Measurements from ENCODE around the gene CDH5.

CDH5 gene

DNA sequence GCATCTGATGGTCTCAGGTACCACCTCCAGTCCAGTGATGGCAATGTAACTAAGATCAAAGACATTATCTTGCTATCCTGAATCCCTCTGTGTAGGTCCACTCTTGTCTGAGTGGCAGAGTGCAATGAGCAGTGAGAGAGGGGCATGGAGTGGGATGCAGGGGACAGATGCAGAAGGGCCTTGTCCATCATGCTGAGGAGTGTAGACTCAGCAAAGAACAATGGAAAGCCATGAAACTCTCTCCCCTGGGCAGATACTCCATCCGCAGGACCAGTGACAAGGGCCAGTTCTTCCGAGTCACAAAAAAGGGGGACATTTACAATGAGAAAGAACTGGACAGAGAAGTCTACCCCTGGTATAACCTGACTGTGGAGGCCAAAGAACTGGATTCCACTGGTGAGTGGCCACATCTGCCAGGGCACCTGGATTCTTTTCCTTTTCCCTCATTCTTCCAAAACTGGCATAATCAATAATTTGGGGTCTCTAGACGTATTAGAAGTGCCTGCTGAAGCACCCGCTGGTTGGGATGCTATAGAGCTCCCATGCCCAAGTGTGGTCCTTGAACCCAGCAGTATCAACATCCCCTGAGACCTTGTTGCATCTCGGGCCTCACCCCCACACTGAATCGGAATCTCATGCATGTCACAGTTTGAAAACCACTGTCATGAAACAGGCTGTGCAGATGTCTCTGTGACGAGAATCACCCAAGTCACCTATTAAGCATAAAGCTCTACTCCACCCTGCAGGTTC is 29.5 kb downstream of the CDH5 start:
- no peak for DNase-seq

DNA sequence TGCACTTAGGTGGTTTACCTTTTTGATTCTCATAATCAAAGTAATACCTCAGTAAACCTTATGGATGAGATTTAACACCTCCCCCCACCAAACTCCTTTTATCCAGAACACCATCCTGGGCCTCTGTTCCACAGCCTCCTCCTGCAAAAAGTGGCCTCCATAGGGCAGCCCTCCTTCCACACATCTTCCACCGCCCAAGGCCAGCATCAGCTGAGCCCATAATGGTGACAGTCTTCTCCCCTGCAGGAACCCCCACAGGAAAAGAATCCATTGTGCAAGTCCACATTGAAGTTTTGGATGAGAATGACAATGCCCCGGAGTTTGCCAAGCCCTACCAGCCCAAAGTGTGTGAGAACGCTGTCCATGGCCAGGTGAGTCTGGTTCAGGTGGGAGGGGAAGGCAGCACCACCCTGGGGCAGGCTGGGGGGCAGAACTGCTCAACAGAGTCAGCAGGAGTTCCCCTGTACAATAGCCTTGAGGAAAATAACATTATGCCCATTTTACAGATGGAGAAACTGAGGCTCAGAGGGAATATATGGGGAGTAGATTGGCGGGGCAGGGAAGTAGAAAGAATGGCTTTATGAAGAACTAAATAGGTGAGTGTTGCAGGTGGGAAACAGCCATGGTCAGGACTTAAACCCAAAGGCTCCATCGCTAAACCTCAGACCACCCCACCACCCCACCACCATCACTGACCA is 31.4 kb downstream of the CDH5 start:
- no peak for DNase-seq

DNA sequence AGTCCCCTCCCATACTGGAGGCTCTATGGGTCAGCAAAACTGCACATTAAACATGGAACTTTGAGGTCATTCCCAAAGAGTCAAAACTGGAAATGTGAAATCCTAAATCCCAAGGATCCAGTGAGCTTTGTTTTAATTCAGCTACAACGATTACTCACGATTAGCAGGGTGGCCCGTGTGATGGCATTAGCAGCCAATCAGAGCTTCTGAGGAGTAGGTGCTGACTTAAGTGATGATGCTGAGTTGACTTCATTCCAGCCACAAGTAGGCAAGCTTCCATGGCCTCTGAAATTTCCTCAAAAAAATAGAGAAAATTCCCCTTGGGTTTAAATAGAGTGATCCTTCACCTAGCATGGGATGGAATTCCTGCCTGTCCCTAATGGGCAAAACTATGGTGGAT is 32.5 kb downstream of the CDH5 start:
- DNase-seq, result no peak

DNA sequence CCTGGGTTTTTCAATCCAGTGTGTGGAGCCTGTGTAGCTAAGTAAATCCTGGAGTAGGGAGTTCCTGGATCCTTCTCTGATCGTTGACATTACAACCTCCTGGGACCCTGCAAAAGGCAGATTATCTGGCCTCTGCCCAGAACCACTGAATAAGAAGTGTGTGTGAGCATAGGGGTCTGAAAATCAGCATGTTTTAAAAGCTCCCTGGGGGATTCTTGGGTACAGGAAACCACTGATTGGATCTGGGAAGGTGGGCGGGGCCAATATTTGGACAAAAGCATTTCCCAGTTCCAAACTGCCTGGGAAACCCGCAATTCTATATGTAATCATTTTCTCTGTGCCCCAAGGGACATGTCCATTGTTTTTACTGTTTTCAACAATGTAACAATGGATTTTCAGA is 33.4 kb downstream of the CDH5 start:
- DNase-seq, result no peak

GRCh38 chr16:66400503-66401380 is 34.3 kb downstream of the CDH5 start:
- DNase-seq, result no peak

DNA sequence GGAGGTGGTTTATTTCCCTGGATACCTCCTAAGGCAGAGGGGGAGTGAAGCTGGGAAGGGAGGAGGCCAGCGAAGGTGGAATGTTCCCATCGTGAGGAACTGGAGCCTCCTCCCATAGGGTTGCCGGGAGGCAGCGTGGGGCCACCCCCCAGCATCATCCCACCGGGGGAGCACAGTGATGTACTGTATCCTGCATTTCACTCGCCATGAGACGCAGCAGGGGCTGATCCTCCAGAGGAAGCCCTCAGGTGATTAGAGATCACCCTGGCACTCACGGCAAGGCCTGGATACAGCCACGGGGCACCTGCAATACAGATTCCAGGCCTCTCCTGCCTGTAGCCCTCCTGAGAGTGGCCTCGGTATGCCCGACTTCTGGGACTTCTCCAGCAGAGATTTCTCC is 35.1 kb downstream of the CDH5 start:
- DNase-seq, result no peak

- no peak for DNase-seq
These were observed 35.7 kb downstream of the CDH5 start for GRCh38 chr16:66402166-66402565.

- no peak for DNase-seq
These were observed 36.2 kb downstream of the CDH5 start for GRCh38 chr16:66402591-66403230.

DNA sequence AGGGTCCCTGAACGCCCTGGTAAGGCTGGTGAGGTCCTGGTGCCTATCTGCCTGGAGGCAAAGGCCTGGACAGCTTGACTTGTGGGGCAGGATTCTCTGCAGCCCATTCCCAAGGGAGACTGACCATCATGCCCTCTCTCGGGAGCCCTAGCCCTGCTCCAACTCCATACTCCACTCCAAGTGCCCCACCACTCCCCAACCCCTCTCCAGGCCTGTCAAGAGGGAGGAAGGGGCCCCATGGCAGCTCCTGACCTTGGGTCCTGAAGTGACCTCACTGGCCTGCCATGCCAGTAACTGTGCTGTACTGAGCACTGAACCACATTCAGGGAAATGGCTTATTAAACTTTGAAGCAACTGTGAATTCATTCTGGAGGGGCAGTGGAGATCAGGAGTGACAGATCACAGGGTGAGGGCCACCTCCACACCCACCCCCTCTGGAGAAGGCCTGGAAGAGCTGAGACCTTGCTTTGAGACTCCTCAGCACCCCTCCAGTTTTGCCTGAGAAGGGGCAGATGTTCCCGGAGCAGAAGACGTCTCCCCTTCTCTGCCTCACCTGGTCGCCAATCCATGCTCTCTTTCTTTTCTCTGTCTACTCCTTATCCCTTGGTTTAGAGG is 37.1 kb downstream of the CDH5 start:
- DNase-seq, result no peak

DNA sequence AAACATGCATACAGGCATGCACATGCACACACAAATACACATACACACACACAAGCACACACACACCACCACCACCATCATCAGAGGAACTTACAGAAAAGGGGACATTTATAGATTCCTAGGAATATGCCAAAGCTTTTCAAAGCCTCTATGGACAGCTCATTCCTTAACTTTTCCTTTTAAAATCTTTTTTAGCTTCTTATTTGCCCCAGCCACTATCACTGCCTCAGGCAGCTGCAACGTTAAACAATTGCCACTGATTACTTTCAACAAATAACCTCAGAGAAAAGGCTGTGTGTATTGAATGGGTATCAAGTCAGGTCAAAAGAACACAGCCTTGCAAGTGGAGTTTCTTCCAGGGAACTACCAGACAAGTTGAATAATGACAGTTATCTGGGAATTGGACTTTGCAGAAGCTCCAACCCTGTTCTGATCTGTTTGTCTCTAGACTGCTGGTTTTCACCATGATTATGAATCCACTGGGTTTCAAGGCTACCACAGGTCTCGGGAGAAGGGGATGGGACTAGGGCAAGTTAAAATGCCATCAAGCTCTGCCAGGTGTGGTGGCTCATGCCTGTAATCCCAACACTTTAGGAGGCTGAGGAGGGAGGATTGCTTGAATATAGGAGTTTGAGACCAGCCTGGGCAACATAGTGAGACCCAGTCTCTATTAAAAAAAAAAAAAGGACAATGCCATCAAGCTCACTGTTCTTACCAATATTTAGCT is 38.7 kb downstream of the CDH5 start:
- DNase-seq, result no peak

- peak; percentile 98 for DNase-seq
These were observed 40.2 kb downstream of the CDH5 start for GRCh38 chr16:66406534-66407221.

DNA sequence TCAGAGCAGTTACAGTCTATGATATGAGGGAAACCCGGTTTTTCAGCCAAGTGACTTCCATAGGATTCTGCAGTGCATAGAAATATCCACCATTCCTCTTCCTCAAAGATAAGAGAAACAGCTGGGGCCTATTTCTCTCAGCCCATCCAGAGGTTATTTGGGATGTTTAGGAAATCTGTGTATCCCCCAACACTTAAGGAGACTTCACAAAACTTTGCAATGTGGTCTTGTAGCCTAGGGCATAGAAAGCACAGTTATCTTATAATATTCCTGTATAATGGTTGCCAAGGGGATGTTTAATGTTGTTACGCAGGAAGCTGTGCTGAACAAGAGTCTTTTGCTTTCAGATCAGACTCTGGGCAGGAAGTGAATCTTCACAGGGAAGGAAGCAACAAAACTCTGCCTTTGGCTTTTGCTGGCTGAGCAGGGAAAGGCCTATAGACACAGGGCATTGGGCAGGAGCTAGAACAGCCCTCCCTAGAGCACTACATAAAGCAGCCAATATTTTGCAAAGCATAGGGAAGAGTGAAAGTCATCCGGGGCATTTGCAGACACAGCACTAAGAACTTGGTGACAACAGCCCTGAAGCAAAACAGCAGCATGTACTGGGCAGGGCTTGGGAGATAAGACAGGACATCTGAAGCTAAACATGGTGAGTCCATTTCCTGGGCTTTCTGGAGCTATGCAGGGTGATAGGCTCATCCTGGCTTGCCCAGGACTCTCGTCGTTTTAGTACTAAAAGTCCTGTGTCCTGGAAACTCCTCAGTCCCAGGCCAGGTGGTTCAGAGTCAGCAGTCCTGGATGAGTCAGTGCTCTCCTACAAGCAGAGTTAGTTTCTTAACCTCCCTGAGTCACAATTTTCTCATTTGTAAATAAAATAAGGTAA is 41.9 kb downstream of the CDH5 start:
- DNase-seq, result peak; percentile 71

DNA sequence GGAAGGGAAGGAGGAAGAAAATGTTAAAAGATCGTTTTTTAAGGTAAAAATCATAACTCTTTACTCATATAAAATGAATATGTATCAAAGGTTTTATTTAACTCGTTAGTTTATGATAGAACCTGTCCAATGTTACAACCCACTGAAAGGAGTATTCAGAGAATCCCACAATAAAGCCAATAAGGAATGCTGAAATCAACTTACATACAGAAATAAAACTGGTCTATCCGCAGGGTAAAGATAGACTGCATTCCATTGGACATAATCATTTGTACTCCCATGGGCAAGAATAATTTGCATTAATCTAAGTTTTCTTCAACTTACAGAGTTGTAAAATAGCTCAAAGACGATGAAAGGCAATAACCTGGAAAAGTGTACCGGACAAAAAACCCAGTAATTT is 42.7 kb downstream of the CDH5 start:
- DNase-seq, result no peak

DNA sequence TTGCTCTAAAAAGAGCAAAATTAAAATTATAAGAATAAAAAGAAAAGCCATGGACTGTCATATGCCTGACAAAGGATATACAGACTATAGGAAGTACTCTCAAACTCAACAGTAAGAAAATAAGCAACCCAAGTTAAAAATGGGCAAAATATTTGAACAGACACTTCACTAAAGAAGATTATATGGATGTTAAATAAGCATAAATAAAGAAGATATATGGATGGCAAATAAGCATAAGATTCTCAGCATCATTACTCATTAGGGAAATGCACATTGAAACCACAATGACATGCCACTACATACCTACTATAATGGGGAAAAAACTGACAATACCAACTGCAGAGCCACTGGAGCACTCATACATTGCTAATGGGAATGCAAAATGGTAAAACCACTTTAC is 45.7 kb downstream of the CDH5 start:
- DNase-seq, result no peak

GRCh38 chr16:66414891-66415290 is 48.4 kb downstream of the CDH5 start:
- no peak for DNase-seq

- no peak for DNase-seq
These were observed 49.6 kb downstream of the CDH5 start for GRCh38 chr16:66416136-66416535.

DNA sequence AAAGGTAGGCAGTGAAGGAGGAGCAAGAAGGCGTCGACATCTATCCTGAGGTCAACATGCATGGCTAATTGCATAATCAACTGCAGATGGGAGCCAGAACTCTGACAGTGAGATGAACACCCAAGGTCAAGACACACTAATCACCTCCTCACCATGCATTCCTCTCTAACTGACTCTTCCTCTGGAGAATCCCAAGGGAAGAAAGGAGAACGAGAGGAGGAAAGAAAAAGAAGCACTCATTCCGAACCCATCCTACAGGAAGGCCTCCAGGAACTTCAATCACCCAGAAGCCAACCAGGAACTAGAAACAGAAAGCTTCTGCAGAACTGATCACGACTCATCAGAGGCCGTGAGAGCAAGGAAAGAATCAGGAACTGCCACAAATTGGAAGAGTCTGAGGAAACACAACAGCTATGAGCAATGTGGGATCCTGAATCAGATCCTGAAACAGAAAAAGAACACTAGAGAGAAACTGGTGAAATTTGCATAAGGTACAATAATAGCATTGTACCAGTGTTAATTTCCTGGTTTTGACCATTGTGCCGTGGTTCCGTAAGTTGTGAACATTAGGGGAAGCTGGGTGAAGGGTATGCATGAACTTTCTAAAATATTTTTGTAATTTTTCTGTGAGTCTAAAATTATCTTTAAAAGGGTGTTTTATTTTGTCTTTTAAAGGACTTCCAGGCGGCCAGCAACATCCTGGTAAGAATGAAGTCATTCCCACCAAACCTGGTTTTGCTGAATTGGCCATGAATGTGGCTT is 50.6 kb downstream of the CDH5 start:
- no peak for DNase-seq

DNA sequence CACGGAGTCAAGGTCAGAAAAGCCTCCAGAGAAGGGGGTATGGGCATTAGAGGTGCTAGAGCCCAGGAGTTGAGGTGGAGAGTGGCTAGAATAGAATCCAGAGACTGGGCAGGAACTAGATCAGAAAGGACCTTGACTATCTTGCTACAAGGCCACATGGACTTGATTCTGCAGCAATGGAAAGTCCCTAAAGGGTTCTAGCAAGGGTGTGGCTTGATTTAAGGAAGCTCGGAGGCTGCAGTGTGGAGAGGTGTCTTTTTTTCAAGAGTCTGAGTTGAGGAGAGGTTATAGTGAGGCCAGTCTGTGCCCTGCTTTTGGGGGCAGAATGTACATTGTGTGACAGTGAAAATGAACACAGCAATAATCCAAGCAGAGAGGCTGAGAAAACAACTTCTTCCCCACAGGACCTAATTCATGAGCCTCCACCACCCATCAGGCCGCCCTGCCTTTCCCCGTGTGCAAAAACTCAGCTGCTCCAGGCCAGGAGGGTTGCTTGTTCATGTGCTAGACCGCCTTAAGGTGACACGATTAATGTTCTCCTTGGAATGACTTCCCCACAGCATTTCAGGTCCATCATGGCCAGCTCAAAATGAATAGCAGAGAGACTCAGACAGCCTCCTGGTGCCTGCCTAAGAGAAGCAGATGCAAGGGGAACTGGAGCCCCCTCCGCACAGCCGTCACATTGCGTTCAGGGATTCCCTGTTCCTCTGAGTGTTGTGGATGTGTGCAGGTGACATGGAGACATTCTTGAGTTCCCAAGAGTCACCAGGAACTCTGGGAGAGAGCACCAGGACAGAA is 51.9 kb downstream of the CDH5 start:
- DNase-seq, result no peak

DNA sequence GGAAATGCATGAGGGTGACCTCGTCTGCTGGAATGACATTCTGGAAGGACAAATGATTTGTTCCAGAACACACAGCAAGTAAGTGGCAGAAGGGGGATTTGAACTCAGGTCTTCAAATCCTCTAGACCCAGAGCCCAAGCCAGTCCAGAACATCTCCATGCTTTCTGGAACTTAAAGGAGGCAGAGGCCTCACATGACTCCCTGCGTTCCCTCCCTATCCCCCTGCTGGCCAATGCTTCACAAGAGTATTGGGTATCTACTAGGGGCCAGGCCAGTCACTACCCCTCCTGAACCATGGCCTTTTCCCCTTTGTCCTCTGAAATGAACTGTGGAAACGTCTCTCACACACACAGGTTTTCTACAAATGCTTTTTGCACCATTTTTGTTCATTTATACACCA is 53.0 kb downstream of the CDH5 start:
- no peak for DNase-seq

Measured in activated CD8-positive, alpha-beta memory T cell treated with anti-CD3 and anti-CD28 coated beads for 24 hours (primary cell).